ENCODE data around the gene ADGRB2. TPM values are rescaled to one million over a fixed set of nuclear protein-coding genes. Genes with fewer than 3 reads are reported as not detected.

The ADGRB2 gene
- total RNA-seq, 6 experiments from 2014 or later, result 0.06 TPM; not detected in 4

DNA sequence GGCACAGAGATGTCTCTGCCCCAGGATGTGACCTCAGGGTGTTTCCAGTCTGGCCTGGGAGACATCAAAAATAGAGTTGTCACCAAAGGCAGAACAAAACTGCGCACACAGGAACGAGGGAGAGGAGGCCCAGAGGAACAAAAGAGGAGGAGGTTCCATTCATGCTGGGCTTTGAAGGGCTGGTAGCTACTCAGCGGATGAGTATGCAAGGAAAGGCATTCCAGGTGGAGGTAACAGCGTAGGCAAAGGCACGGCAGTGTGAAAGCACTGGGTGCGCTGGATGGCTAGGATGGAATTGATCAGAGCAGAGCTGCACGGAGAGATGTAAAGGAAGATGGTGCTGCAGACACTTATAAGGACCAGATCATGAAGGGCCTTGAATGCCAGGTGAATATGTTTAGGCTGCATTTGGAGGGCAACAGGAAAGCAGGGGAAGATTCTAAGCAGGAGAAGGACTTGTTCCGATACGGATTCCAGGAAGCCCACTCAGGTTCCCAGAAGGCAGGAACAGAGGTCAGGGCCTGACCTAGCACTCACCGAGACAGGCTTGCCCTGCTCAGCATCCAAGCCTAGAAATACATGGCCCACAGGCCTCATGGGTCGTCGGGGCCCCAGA lies 66.7 kb downstream of the ADGRB2 start:
- no peak overlapping the region for H3K4me3 ChIP-seq
- intact Hi-C loops (cut with DNase I), result no loop called here
- no peaks in the 10 kb centered on the region for H3K27me3 ChIP-seq
- no peak overlapping the region for H3K27ac ChIP-seq
- 85% methylated on average over 7 of the region's 12 CpGs for WGBS (ENCODE audit: insufficient coverage, low coverage, low lambda C conversion rate, missing lambda C conversion rate)
- no peaks in the 10 kb centered on the region for H3K9me3 ChIP-seq
- no peak for DNase-seq
- ATAC-seq, result no peak
- H3K4me1 ChIP-seq, result peaks cover 0 to 14% (median 4%) of the 10 kb centered on the region in 4 donors
- TF ChIP-seq CTCF (IDR thresholded peaks at IDR 0.05) (no peak), POLR2A (IDR thresholded peaks at IDR 0.05) (no peak)
- no peaks in the 10 kb centered on the region for H3K36me3 ChIP-seq

GRCh38 chr1:31696242-31696641 lies 67.9 kb downstream of the ADGRB2 start:
- no CpG with 5 or more reads among the region's 4 CpGs for WGBS (ENCODE audit: insufficient coverage, low coverage, low lambda C conversion rate, missing lambda C conversion rate)
- TF ChIP-seq CTCF (IDR thresholded peaks at IDR 0.05) (no peak), POLR2A (IDR thresholded peaks at IDR 0.05) (no peak)
- intact Hi-C loops (cut with DNase I), result no loop called here
- no peaks in the 10 kb centered on the region for H3K36me3 ChIP-seq
- H3K27ac ChIP-seq, result no peak overlapping the region
- H3K9me3 ChIP-seq, result no peaks in the 10 kb centered on the region
- no peaks in the 10 kb centered on the region for H3K27me3 ChIP-seq
- peaks cover 0 to 8% (median 2%) of the 10 kb centered on the region in 4 donors for H3K4me1 ChIP-seq
- no peak for ATAC-seq
- DNase-seq, result no peak
- H3K4me3 ChIP-seq, result no peak overlapping the region

DNA sequence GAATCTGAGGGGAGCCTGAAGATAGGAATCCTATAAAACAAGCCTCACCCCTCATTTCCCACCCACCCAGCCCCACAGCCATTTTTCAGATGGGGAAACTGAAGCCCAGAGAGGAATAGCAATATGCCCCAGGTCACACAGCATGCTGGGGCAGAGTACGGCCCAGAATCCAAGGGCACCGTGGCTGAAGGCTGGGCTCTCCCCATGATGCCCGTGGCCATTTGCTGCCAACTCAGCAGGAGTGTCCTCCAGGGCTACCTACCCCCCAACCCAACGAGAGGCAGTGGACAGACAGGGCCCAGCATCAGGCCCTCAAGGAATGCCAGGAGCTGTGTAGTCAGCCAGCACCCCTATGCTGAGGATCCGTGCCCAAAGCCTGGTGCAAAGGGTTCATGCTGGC lies 68.8 kb downstream of the ADGRB2 start:
- no peaks in the 10 kb centered on the region for H3K9me3 ChIP-seq
- no CpG with 5 or more reads among the region's 5 CpGs for WGBS (ENCODE audit: insufficient coverage, low coverage, low lambda C conversion rate, missing lambda C conversion rate)
- DNase-seq (no peak), ATAC-seq (no peak)
- H3K36me3 ChIP-seq, result no peaks in the 10 kb centered on the region
- TF ChIP-seq CTCF (IDR thresholded peaks at IDR 0.05) (no peak), POLR2A (IDR thresholded peaks at IDR 0.05) (no peak)
- no peak overlapping the region for H3K4me3 ChIP-seq
- H3K27me3 ChIP-seq, result no peaks in the 10 kb centered on the region
- no peaks in the 10 kb centered on the region for H3K4me1 ChIP-seq
- intact Hi-C loops (cut with DNase I), result no loop called here
- no peak overlapping the region for H3K27ac ChIP-seq

DNA sequence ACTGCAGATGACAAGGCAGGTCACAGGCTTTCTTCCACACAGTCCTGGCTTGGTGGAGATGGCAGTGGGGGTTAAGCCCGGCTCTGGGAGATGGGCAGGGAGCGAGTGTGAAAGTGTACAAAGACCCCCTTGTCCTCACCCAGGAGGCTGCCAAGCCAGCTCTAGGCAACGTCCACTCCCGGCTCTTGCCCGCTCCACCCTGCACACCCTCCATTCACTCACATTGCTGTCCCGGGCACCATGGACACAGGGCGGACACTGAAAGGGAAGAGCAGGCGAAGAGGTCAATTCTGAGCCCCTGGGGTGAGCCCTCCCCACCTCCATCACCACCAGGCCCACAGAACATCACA lies 69.2 kb downstream of the ADGRB2 start:
- intact Hi-C loops (cut with DNase I), result no loop called here
- DNase-seq, result no peak

More for the DNA sequence above, 69.2 kb downstream of the ADGRB2 start:
- WGBS (ENCODE audit: insufficient coverage, low coverage, low lambda C conversion rate, missing lambda C conversion rate), result no CpG with 5 or more reads among the region's 8 CpGs
- Histone ChIP-seq H3K27me3 (no peaks in the 10 kb centered on the region), H3K4me3 (no peak overlapping the region), H3K27ac (no peak overlapping the region), H3K4me1 (no peaks in the 10 kb centered on the region), H3K36me3 (no peaks in the 10 kb centered on the region), H3K9me3 (no peaks in the 10 kb centered on the region)
- TF ChIP-seq POLR2A (IDR thresholded peaks at IDR 0.05) (no peak), CTCF (IDR thresholded peaks at IDR 0.05) (no peak)
- no peak for ATAC-seq
